T-cell (primary cell): ENCODE results near the gene TCAIM. TPM values are rescaled to one million over a fixed set of nuclear protein-coding genes. Genes with fewer than 3 reads are reported as not detected.

ENCODE experiments used
- ATAC-seq, 4 experiments: fragments of 200-7000 bp in 3 of 4; fragments of 150-1000 bp in 1 of 4; cut with Tn5 transposase; replicated peaks in 1 of 4; 1 replicate in 3 of 4; 2 replicates in 1 of 4; pipeline ENCODE4 v1.10.0; 2021; ENCODE audit warnings: moderate library complexity in 3 of 4, mild to moderate bottlenecking in 2 of 4, moderate number of reproducible peaks in 1 of 4
- CTCF ChIA-PET, 2 donors: fragments of 300-600 bp; sonication (Branson Sonifier 250); formaldehyde crosslinking; loops; one replicate each; lab custom pipeline; 2022; ENCODE audit warnings: antibody characterized with exemption in 2 of 2; lab: Charles Lee
- POLR2A ChIA-PET, 2 donors: fragments of 300-600 bp; sonication (Branson Sonifier 250); formaldehyde crosslinking; loops; one replicate each; lab custom pipeline; 2022; ENCODE audit warnings: antibody characterized with exemption in 2 of 2; lab: Charles Lee
- DNase-seq, 35 experiments: peaks; one replicate each; pipeline versions ENCODE4 v3.0.0 to v3.0.0-alpha.2; 2013 to 2023
- H3K27ac ChIP-seq: one replicate; pipeline ENCODE4 v1.5.1; 2013; ENCODE audit warnings: low read length
- H3K27me3 ChIP-seq, 2 experiments: replicated peaks in 1 of 2; 1 replicate in 1 of 2; 2 replicates in 1 of 2; pipeline versions ENCODE4 v1.6.1 to v1.7.0; 2013; ENCODE audit warnings: low read length in 1 of 2, mixed read lengths in 1 of 2; ENCODE audit not compliant: control insufficient read depth in 2 of 2, insufficient read depth in 2 of 2; ENCODE audit errors: extremely low read depth in 1 of 2
- H3K36me3 ChIP-seq, 2 donors: 1 replicate in 1 of 2; 2 replicates in 1 of 2; pipeline versions ENCODE4 v1.6.1 to v1.7.0; 2013; ENCODE audit warnings: low read length in 1 of 2; ENCODE audit not compliant: control insufficient read depth in 2 of 2, insufficient read depth in 1 of 2; ENCODE audit errors: extremely low read depth in 1 of 2
- H3K4me1 ChIP-seq, 2 experiments: 1 replicate in 1 of 2; 2 replicates in 1 of 2; pipeline versions ENCODE4 v1.6.1 to v1.7.0; 2013; ENCODE audit warnings: low read length in 2 of 2, mixed read lengths in 1 of 2; ENCODE audit not compliant: insufficient read depth in 2 of 2, control insufficient read depth in 1 of 2; ENCODE audit errors: extremely low read depth in 1 of 2
- H3K4me3 ChIP-seq, 2 donors: 1 replicate in 1 of 2; 2 replicates in 1 of 2; pipeline versions ENCODE4 v1.5.1 to v1.7.0; 2013; ENCODE audit warnings: mild to moderate bottlenecking in 2 of 2, low read length in 1 of 2, moderate library complexity in 1 of 2; ENCODE audit not compliant: control insufficient read depth in 1 of 2; ENCODE audit errors: extremely low read depth in 1 of 2
- H3K9me3 ChIP-seq: 2 replicates; pipeline ENCODE4 v1.7.0; 2013
- H3K27ac Mint-ChIP-seq, 2 donors: one replicate each; pipeline ENCODE4 v1.8.0; 2020 to 2021; ENCODE audit warnings: mild to moderate bottlenecking in 2 of 2, mixed read lengths in 2 of 2
- H3K27me3 Mint-ChIP-seq, 2 donors: one replicate each; pipeline ENCODE4 v1.8.0; 2021 to 2022; ENCODE audit warnings: mixed read lengths in 2 of 2
- H3K36me3 Mint-ChIP-seq: one replicate; pipeline ENCODE4 v1.8.0; 2021; ENCODE audit warnings: mixed read lengths
- H3K4me1 Mint-ChIP-seq, 3 donors: one replicate each; pipeline ENCODE4 v1.8.0; 2020 to 2022; ENCODE audit warnings: mixed read lengths in 3 of 3, mild to moderate bottlenecking in 1 of 3
- H3K4me3 Mint-ChIP-seq, 3 donors: one replicate each; pipeline ENCODE4 v1.8.0; 2020 to 2022; ENCODE audit warnings: mild to moderate bottlenecking in 3 of 3, mixed read lengths in 3 of 3, moderate library complexity in 3 of 3
- H3K9me3 Mint-ChIP-seq, 3 donors: one replicate each; pipeline ENCODE4 v1.8.0; 2020 to 2022; ENCODE audit warnings: mixed read lengths in 3 of 3
- WGBS: methylation state at CpG from one replicate; pipeline ENCODE4 v1.1.5; 2013; ENCODE audit warnings: missing lambda C conversion rate; ENCODE audit not compliant: insufficient coverage; 5-methylcytosine and 5-hydroxymethylcytosine counted together
- total RNA-seq, 35 experiments: library from RNA in 6 of 35; stranded (reverse) in 6 of 35; fragments of 120-200 nt in 1 of 35; gene quantifications; one replicate each; pipeline versions ENCODE4 v1.2.1 to v1.2.4 and lab custom pipeline; 2013 to 2026

The TCAIM gene
- total RNA-seq, 5 donors from 2014 or later (not counting 1 experiment from before 2014, with no cell fraction given) = 8.4 to 16.5 (median 13.4) TPM

GRCh38 chr3:44430466-44430865 lies 91.9 kb downstream of the TCAIM start:
- H3K4me1 ChIP-seq = no peaks in the 10 kb centered on the region
- ATAC-seq (no peak), DNase-seq (no peak)
- peaks cover 0 to 4% of the 10 kb centered on the region in 2 experiments for H3K27me3 ChIP-seq
- no peaks in the 10 kb centered on the region for H3K36me3 ChIP-seq
- Mint-ChIP-seq H3K9me3 (no peaks in the 10 kb centered on the region), H3K27ac (no peak overlapping the region), H3K4me3 (no peak overlapping the region), H3K27me3 (no peaks in the 10 kb centered on the region), H3K36me3 (no peaks in the 10 kb centered on the region), H3K4me1 (no peaks in the 10 kb centered on the region)
- CTCF ChIA-PET = no interaction called here
- H3K9me3 ChIP-seq = no peaks in the 10 kb centered on the region
- WGBS = 68% methylated on average over 4 of the region's 4 CpGs
- no peak overlapping the region for H3K4me3 ChIP-seq
- POLR2A ChIA-PET = no interaction called here
- H3K27ac ChIP-seq = no peak overlapping the region

- Histone ChIP-seq H3K9me3 (no peaks in the 10 kb centered on the region), H3K27me3 (no peaks in the 10 kb centered on the region), H3K36me3 (no peaks in the 10 kb centered on the region), H3K27ac (no peak overlapping the region), H3K4me3 (no peak overlapping the region), H3K4me1 (peaks cover 7 to 12% of the 10 kb centered on the region in 2 experiments)
- no peak overlapping the region for H3K27ac Mint-ChIP-seq
- H3K27me3 Mint-ChIP-seq = no peaks in the 10 kb centered on the region
- no peak for DNase-seq
- 93% methylated on average over 2 of the region's 5 CpGs for WGBS
- ChIA-PET CTCF (no interaction called here), POLR2A (no interaction called here)
- peaks cover 10 to 14% (median 14%) of the 10 kb centered on the region in 3 donors for H3K4me1 Mint-ChIP-seq
- no peak for ATAC-seq
- no peak overlapping the region for H3K4me3 Mint-ChIP-seq
- H3K36me3 Mint-ChIP-seq = no peaks in the 10 kb centered on the region
- no peaks in the 10 kb centered on the region for H3K9me3 Mint-ChIP-seq
Observed at GRCh38 chr3:44434834-44435510, 96.4 kb downstream of the TCAIM start.

GRCh38 chr3:44436181-44436580 lies 97.6 kb downstream of the TCAIM start:
- H3K4me3 ChIP-seq = no peak overlapping the region
- peaks cover 19 to 25% (median 24%) of the 10 kb centered on the region in 3 donors for H3K4me1 Mint-ChIP-seq
- no peaks in the 10 kb centered on the region for H3K27me3 ChIP-seq
- ATAC-seq (no peak), DNase-seq (no peak)
- H3K4me1 ChIP-seq = peaks cover 12 to 21% of the 10 kb centered on the region in 2 experiments
- no peaks in the 10 kb centered on the region for H3K36me3 Mint-ChIP-seq
- no peak overlapping the region for H3K27ac Mint-ChIP-seq
- no peaks in the 10 kb centered on the region for H3K27me3 Mint-ChIP-seq
- no CpG with 5 or more reads among the region's 1 CpG for WGBS
- no peaks in the 10 kb centered on the region for H3K36me3 ChIP-seq
- no peaks in the 10 kb centered on the region for H3K9me3 ChIP-seq
- no peak overlapping the region for H3K4me3 Mint-ChIP-seq
- POLR2A ChIA-PET = no interaction called here
- H3K27ac ChIP-seq = no peak overlapping the region
- CTCF ChIA-PET = no interaction called here
- H3K9me3 Mint-ChIP-seq = no peaks in the 10 kb centered on the region

GRCh38 chr3:44437800-44438199 lies 99.2 kb downstream of the TCAIM start:
- peaks cover 5% of the 10 kb centered on the region for H3K36me3 Mint-ChIP-seq
- ChIA-PET CTCF (no interaction called here), POLR2A (no interaction called here)
- Histone ChIP-seq H3K27me3 (no peaks in the 10 kb centered on the region), H3K27ac (no peak overlapping the region), H3K4me1 (peaks cover 12 to 21% of the 10 kb centered on the region in 2 experiments), H3K36me3 (peaks cover 0 to 2% of the 10 kb centered on the region in 2 donors), H3K9me3 (no peaks in the 10 kb centered on the region), H3K4me3 (no peak overlapping the region)
- peaks cover 21 to 40% (median 35%) of the 10 kb centered on the region in 3 donors for H3K4me1 Mint-ChIP-seq
- DNase-seq (no peak), ATAC-seq (no peak)
- WGBS = 100% methylated on average over 2 of the region's 7 CpGs
- H3K27me3 Mint-ChIP-seq = no peaks in the 10 kb centered on the region
- H3K4me3 Mint-ChIP-seq = no peak overlapping the region
- no peak overlapping the region for H3K27ac Mint-ChIP-seq
- no peaks in the 10 kb centered on the region for H3K9me3 Mint-ChIP-seq

- POLR2A ChIA-PET = interaction anchor here (0.5 to 1.8 kb wide), 5 partner anchors 13 to 1249 kb away, joined by 3 to 28 read pairs (median 4); partner anchors contain the start of genes SACM1L (in 1 of the 2) and TCAIM (in 1 of the 2)
- Histone ChIP-seq H3K9me3 (no peaks in the 10 kb centered on the region), H3K4me3 (peak overlapping the region; percentile 14 to 40), H3K36me3 (peaks cover 0 to 12% of the 10 kb centered on the region in 2 donors), H3K27me3 (no peaks in the 10 kb centered on the region), H3K27ac (peak overlapping the region; percentile 88), H3K4me1 (peaks cover 12 to 24% of the 10 kb centered on the region in 2 experiments)
- CTCF ChIA-PET = interaction anchor here (0.6 to 1.7 kb wide), 4 partner anchors 71 to 359 kb away, joined by 3 to 6 read pairs (median 4); no protein-coding TSS in a partner anchor
- 0% methylated on average over 4 of the region's 7 CpGs for WGBS
- Mint-ChIP-seq H3K27me3 (no peaks in the 10 kb centered on the region), H3K9me3 (no peaks in the 10 kb centered on the region), H3K36me3 (peaks cover 13% of the 10 kb centered on the region), H3K4me1 (peaks cover 24 to 45% (median 42%) of the 10 kb centered on the region in 3 donors), H3K4me3 (peak overlapping the region; percentile 54 to 68 (median 60)), H3K27ac (peak overlapping the region; percentile 92 to 95)
- ATAC-seq (peak; percentile 82 to 89 (median 88)), DNase-seq (peak; percentile 6 to 85 (median 64))
Observed at GRCh38 chr3:44439499-44440295, 101.1 kb downstream of the TCAIM start.

GRCh38 chr3:44442596-44443309 lies 104.2 kb downstream of the TCAIM start:
- no peak for ATAC-seq
- CTCF ChIA-PET = no interaction called here

More at GRCh38 chr3:44442596-44443309, 104.2 kb downstream of the TCAIM start:
- no peak for DNase-seq
- Histone ChIP-seq H3K9me3 (no peaks in the 10 kb centered on the region), H3K27me3 (no peaks in the 10 kb centered on the region), H3K4me1 (peaks cover 12 to 24% of the 10 kb centered on the region in 2 experiments), H3K4me3 (no peak overlapping the region), H3K27ac (peak overlapping the region; percentile 23), H3K36me3 (peaks cover 7 to 42% of the 10 kb centered on the region in 2 donors)
- H3K27ac Mint-ChIP-seq = peak overlapping the region; percentile 24 to 95
- peaks cover 30 to 48% (median 46%) of the 10 kb centered on the region in 3 donors for H3K4me1 Mint-ChIP-seq
- H3K36me3 Mint-ChIP-seq = peaks cover 36% of the 10 kb centered on the region
- no CpG with 5 or more reads among the region's 2 CpGs for WGBS
- POLR2A ChIA-PET = interaction anchor here in 1 of 2 donors (0.6 kb wide), 1 partner anchor 256 kb away, joined by 5 read pairs; no protein-coding TSS in a partner anchor
- H3K4me3 Mint-ChIP-seq = no peak overlapping the region
- H3K27me3 Mint-ChIP-seq = no peaks in the 10 kb centered on the region
- peaks cover 0 to 7% (median 2%) of the 10 kb centered on the region in 3 donors for H3K9me3 Mint-ChIP-seq
